GM12873 (cell line): ENCODE results near the gene MSLN.
A peak's percentile ranks its signal among the peaks of the same experiment; 100 is the strongest.

Experiments
- TF ChIP-seq, protein P1 (sequence below): IDR thresholded peaks from 2 replicates; pipeline ENCODE4 v1.5.1; 2012; ENCODE audit warnings: low read depth, mild to moderate bottlenecking, moderate library complexity, low read length, control low read depth; ENCODE audit not compliant: insufficient read depth; ENCODE audit errors: missing control alignments

Gene MSLN

DNA sequence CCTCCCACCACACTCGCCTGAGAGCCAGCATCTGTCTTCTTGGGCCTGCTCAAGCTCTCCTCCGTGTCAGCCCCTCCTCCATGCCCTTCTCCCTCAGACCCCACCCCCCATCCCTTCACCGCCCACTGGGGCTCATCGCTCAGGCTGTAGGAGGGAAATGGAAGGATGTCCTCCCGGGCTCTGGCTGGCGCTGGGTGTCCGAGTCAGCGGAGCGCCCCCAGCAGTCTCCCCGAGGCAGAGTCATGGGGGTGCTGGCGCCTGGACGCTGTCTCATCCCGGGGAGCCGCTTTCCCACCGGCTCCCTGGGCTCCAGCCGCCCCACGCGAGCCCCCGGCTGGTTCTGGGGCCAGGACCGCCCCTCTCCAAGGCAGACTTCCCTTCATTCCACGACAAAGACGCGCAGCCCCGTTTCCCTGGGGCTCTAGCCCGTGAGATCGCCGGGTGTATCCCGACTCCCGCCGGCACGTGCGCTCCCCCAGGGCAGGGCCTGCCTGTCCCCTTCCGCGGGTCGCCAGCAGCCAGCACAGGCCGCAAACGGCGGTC lies 40.0 kb upstream of the MSLN start:
- TF ChIP-seq, protein P1, sequence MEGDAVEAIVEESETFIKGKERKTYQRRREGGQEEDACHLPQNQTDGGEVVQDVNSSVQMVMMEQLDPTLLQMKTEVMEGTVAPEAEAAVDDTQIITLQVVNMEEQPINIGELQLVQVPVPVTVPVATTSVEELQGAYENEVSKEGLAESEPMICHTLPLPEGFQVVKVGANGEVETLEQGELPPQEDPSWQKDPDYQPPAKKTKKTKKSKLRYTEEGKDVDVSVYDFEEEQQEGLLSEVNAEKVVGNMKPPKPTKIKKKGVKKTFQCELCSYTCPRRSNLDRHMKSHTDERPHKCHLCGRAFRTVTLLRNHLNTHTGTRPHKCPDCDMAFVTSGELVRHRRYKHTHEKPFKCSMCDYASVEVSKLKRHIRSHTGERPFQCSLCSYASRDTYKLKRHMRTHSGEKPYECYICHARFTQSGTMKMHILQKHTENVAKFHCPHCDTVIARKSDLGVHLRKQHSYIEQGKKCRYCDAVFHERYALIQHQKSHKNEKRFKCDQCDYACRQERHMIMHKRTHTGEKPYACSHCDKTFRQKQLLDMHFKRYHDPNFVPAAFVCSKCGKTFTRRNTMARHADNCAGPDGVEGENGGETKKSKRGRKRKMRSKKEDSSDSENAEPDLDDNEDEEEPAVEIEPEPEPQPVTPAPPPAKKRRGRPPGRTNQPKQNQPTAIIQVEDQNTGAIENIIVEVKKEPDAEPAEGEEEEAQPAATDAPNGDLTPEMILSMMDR = peak; percentile 45

DNA sequence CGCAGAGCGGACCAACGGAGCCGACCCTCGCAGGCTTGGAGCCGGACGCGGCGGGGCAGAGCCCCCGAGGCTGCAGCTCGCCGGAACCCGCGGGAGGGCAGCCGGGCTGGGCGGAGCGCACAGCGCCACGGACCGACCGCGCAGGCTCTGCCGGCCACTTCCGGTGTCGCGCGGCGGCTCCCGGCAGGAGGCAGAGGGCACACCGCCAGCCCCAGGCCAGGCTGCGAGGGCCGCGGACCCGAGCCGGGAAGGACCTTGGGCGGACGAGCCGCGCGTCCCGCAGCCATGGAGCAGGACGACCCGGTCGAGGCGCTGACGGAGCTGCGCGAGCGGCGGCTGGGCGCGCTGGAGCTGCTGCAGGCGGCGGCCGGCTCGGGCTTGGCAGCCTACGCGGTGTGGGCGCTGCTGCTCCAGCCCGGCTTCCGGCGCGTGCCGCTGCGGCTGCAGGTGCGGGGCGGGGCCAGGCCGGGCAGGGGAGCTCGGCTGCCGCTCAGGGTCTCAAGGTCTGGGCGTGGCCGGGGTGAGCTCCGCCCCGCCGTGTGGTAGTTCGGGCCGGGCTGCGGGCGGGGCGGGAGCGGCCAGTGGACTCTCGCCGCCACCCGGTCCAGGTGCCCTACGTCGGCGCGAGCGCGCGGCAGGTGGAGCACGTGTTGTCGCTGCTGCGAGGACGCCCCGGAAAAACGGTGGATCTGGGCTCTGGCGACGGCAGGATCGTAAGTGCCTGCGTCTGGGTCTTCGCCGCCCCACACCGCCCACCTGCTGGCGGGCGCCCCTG lies 39.4 kb upstream of the MSLN start, which contains the start of gene ANTKMT:
TSS of gene ANTKMT (plus strand) at position 157 of the 775 bp plus-strand sequence. CDS start at position 286, 129 bp downstream.
- TF ChIP-seq, protein P1 = no peak

DNA sequence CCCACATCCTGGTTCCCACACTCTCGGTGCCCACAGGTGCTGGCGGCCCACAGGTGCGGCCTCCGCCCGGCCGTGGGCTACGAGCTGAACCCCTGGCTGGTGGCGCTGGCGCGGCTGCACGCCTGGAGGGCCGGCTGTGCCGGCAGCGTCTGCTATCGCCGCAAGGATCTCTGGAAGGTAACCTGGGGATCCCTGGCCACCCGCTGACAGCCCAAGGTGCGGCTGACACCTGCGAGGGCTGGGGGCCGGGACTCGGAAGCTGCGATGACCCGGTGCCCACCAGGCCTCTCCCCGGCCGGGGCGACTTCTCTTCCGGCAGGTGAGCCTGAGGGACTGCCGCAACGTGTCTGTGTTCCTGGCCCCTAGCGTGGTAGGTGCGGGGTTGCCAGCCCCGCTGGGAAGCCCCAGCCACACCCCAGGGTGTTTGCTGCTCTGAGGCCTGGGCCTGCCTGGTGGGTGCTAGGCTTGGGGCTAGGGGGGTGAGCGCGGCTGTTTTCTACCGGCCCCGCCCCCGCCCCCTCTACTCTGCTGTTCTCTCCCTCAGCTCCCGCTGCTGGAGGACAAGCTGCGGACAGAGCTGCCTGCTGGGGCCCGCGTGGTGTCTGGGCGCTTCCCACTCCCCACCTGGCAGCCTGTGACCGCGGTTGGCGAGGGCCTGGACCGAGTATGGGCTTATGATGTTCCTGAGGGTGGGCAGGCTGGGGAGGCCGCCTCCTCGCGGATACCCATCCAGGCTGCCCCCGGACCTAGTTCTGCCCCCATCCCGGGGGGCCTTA lies 38.6 kb upstream of the MSLN start:
- TF ChIP-seq, protein P1 = no peak

DNA sequence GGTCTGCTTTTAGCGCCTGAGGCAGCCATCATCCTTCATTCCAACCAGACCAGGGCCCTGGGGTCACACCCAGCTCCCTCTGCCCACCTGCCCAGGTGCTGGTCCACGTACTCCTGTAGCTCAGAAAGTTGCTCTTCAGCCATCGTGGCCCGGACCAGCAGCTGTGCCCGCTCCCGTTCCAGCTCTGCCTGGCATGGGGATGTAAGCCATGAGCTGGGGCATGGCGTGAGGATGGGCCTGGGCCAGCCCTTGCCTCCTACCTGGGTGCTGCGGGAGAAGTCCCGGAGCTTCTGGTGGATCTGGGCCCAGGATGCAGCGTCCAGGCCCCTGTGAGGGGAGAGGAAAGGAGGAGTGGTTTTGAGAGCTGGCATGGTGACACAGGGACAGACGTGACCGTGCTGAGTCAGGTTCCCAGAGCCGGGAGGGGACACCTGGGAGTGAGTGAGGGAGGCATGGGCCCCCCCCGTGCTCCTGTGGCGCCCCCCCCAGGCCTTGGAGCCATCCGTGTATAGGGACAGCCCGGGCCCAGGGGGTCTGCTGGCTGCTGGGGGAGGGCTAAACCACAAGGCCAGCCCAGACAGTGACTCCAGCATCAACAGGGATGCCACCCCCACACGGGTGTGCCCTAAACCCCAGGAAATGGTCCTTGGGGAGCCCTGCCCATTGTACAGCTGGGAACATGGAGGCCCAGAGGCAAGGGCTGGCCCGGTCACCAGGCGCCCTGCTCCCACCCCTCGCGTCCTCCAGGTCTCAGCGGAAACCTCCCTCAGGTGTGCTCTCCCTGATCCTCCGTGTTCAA lies 37.5 kb upstream of the MSLN start:
- TF ChIP-seq, protein P1 = no peak

GRCh38 chr16:723695-724094 lies 36.8 kb upstream of the MSLN start:
- TF ChIP-seq, protein P1 = no peak

GRCh38 chr16:724188-725040 lies 36.1 kb upstream of the MSLN start:
- TF ChIP-seq, protein P1 = no peak
